NCI-H2196 treated with DMSO at 0.1 percent for 48 hours (cell line): Measurements from ENCODE around the gene ARL10.

ENCODE experiments used
- DNase-seq: peaks from one replicate; lab custom pipeline; 2025; ENCODE audit not compliant: unreplicated experiment; lab: John Stamatoyannopoulos, UW

ARL10 gene

DNA sequence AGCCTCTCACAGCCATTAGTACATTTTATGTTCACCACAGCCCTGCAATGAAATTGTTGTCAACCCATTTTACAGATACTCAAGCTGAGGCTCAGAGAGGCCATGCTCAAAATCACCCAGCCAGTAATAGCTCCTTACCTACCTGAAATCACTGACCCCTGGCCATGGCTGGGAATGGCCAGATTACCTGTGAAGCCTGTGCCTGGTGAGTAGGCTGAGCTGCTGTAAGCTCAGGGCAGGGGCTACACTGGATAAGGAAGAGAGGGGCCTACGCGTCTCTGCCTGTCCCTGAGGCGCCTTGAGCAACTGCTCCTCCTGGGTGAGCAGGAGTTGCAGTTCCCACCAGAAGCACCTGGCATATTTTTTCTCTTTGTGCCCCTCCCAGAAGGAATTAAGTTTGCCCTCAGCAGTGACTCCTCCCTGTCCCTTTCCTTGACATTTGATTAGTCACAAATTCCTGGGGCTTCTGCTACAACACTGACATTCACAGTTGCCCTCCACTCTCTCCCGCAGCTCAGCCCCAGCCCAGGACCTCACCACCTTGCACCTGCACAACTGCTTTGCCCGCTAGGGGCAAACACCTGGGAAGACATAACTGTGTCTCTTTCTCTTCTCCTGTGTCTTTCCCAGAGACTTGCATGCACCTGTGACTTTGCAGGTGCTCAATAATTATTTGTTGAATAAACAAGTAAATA is 45.3 kb downstream of the ARL10 start:
- no peak for DNase-seq

DNA sequence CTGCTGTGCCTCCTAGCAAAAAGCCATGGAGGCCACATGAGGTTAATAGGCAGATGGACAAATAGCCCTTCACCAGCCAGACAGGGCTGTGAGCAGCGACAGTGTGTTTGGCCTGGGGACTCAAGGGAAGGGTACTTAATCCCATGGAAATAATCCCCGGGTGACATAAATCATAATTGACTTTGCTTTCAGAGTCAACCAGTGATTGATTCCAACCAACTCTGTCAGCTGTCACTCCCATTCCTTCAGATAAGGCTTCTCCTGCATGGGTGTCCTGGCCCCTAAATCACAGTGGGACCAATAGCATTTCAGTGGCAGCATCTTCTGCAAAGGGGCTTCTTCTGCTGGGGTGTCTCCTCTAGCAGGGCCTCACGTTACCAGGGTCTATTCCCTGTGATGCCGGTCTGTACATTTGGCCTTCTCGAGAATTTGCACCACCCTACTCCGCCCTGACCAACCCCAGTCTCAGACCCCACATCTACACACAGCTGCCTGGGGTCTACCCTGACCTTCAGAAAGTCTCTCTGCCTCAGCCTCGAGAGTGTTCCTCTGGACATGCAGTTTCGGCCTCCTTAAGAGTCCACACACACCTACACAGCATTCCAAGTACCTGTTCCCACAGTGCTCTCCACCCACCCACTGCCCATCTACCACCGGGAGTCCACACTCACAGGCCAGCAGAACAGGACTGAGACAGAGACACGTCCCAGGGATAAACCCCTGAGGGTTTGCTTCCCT is 47.4 kb downstream of the ARL10 start:
- DNase-seq, result no peak

- no peak for DNase-seq
Observed at GRCh38 chr5:176413255-176413565, 47.9 kb downstream of the ARL10 start.

DNA sequence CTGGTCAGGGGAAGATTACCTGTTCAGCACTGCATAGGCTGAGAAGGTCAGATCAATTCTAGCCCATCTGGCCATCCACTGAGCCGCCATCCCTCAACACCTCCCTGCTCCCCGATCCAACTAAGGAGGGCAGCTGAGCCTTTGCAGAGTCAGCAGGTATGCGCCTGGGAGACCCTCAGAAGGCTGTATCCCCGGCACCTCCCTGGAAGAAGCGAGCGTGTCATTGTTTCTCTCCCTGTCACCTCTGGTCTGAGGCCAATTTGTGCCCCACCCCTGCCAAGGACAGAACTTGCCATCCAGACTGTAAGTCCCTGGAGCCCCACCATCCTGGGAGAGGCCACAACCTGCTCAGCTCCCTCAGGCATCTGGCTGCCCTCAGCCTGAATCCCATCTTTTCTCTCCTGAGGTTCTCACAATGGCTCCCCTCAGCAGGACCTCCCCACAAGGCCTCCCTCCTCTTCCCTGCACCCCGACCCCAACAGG is 48.5 kb downstream of the ARL10 start:
- DNase-seq, result no peak

DNA sequence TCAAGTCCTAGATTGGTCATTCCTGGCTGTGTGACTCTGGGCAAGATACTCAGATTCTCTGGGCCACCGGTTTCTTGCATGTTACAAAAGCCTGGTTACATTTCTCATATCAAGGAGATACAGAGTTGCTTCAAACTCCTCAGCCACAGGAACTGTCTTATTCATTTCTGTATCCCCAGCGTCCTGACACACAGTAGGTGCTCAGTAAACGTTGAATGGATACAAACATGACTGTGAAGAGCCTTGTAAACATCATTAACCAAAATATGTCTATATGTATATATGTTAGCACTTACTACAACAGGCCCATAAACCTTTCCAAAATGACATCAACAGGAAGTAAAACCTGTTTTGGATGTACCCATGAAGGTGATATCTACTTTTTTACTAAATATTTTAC is 49.4 kb downstream of the ARL10 start:
- DNase-seq, result no peak

- no peak for DNase-seq
Observed at GRCh38 chr5:176415240-176415951, 50.1 kb downstream of the ARL10 start.

GRCh38 chr5:176415952-176416924 is 51.0 kb downstream of the ARL10 start, which contains the start of gene CLTB:
CLTB (minus strand) TSS chr5:176416539; CDS start chr5:176416363, 176 bp downstream.
- DNase-seq, result peak; percentile 81

DNA sequence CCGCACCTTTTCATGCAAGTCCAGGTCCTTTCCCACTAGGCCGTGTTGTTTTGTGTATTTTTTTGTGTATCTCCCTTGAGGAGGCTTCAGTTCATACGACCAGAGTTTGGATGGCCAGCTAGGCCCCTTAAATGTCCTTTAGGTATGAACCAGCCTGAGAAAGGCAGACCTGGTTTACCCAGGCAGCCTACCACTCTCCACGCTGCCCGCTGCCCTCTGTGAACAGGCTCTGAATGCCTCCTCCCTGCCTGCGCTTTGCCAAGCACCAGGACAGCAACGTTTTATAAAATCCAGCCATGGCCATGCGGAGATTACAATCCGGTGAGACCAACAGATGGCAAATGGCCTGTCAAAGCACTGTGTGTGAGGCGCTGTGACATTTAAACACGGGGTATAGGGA is 51.7 kb downstream of the ARL10 start:
- DNase-seq, result no peak

GRCh38 chr5:176418251-176418650 is 53.0 kb downstream of the ARL10 start:
- DNase-seq, result no peak

GRCh38 chr5:176420086-176420485 is 54.8 kb downstream of the ARL10 start:
- no peak for DNase-seq

DNA sequence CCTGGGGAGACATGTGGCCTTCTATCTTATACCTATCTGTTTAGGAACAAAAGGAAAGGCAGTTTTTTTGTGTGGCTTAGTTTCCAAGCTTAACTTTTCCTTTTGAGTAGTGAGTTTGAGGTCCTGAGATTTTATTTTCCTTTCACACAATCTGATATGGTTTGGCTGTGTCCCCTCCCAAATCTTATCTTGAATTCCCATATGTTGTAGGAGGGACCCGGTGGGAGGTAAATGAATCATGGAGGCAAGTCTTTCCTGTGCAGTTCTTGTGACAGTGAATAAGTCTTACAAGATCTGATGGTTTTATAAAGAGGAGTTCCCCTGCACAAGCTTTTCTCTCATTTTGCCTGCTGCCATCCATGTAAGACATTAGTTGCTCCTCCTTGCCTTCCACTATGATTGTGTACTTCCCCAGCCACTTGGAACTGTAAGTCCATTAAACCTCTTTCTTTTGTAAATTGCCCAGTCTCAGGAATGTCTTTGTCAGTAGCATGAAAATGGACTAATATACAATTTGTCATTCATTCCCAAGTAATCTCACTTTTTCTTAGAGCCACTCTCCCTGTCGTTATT is 55.8 kb downstream of the ARL10 start:
- no peak for DNase-seq

DNA sequence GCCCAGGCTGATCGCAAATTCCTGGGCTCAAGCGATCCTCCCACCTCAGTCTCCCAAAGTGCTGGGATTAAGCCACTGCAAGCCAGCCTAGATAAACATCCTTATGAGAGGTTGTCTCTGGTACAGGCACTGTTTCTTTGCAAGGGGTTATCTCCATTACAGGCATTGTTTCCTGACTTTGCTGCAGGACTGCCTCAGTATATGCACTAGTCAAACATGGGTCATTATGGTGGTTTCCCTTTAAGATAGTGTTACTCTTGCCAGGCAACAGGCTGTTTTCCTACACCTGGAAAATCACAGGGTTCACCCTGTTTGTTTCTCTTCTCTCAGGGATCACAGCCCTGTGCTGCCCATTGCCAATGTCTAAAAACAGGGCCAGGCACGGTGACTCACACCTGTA is 58.9 kb downstream of the ARL10 start:
- no peak for DNase-seq

DNA sequence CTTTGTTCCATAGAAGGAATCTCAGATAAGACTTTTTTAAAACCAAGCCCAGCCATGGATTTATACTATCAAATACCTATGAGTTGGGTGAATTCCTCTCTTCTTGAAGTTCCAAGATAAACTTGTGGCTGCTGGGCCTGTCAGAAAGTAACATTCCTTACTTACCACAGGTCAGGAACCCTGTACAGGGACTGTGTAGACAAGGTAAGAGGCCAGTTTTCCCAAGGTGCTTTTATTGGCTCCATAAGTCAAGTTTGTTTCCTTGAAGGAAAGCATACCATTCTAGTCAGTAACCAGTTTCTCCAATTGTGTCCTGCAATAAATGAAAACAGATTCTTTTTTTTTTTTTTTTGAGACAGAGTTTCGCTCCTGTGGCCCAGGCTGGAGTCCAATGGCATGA is 59.9 kb downstream of the ARL10 start:
- DNase-seq, result no peak

DNA sequence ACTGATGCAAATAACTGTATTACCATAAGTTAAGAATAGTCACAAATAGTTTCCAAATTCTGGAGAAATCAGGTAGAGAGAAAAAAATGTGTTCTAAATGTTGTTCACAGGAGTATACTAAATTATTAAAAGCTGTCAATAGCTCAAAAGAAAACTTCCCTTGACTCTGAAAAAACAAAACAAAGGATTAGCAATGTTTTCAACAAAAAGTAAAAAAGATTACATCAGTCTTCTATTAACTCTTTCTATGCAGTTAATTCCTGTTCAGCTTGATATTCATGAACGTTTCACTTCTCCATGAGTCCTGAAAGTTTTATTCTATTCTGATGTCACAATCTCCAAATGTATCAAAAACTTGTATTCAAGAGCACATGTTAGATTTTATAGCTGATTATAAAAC is 60.5 kb downstream of the ARL10 start:
- DNase-seq, result no peak

GRCh38 chr5:176426876-176427275 is 61.6 kb downstream of the ARL10 start:
- DNase-seq, result no peak

DNA sequence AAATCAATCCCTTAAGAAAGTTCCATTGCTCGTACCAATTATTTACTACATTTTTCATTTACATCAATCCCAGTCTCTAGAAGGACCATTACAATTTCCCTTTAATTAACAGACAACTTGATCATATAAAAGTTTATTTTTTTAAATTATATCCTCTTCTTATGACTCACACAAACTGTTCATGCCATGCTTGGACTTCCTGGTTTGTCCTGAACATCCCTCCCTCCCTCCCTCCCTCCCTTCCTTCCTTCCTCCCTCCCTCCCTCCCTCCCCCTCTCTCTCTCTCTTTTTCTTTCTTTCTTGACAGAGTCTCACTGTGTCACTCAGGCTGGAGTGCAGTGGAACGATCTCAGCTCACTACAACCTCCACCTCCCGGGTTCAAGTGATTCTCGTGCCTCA is 62.7 kb downstream of the ARL10 start:
- DNase-seq, result no peak

- DNase-seq, result no peak
Observed at GRCh38 chr5:176429972-176430371, 64.7 kb downstream of the ARL10 start.
